ENCODE data around the gene CACFD1.

Gene CACFD1

DNA sequence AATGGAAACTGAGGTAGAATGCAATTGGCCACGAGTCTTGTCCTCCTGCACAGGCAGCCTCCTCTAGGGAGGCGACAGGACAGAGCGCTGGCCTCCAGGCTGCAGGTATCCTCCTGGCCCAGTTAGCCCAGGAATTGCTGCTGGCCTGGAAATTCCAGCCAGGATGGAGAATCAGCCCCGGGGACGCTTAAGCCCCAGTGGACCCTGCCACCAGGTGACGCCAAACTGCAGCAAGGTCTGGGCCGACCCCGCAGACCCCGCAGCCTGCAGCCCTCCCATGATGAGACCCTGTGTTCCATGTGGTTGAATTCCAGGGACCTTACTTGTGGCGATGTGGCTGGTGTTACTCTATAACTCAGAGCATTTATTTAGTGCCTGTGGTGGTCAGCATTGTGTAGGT, 7.3 kb downstream of the CACFD1 start:
- no peak for FAIRE-seq

DNA sequence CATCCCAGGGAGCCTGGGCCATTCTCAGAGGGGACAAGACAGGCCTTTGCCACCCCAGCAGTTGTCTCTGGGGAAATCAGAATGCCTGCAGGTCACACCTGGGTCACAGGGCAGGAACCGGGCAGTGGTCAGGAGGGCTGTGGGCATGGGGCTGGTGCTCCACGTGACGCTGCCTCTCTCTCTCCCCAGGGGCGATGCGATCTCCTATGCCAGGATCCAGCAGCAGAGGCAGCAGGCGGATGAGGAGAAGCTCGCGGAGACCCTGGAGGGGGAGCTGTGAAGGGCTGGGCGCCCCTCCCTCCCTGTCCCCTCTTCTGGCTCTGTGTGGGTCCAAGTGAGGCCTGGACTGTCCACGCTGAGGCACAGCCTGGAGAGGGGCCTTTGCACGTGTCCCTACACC, 8.6 kb downstream of the CACFD1 start:
- no peak for FAIRE-seq

DNA sequence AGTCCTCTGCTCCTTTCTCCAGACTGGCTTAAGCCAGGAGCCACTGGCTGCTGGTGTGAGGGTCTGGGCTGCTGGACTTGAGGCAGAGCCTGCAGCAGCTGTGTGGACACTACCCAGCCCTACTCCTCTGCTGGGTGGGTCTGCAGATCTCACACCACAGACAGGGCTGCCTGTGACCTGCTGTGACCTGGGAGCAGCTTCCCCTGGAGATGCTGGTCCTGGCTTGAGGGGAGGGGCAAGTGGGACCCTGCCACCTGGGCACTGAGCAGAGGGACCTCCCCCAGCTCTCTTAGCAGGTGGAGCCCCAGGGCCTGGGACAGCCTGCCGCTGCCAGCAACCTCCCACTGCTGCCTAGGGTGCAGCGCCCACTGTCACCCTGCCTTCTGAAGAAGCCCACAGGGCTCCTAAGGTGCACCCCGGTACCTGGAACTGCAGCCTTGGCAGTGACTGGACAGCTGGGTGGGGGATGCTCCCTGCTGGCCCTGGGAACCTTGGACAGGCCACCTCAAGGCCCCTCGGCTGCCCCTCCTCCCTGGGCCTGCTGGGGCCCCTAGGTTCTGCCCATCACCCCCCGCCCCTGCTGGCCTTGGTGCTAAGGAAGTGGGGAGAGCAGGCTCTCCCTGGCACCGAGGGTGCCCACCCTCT, 9.1 kb downstream of the CACFD1 start:
- FAIRE-seq: no peak

DNA sequence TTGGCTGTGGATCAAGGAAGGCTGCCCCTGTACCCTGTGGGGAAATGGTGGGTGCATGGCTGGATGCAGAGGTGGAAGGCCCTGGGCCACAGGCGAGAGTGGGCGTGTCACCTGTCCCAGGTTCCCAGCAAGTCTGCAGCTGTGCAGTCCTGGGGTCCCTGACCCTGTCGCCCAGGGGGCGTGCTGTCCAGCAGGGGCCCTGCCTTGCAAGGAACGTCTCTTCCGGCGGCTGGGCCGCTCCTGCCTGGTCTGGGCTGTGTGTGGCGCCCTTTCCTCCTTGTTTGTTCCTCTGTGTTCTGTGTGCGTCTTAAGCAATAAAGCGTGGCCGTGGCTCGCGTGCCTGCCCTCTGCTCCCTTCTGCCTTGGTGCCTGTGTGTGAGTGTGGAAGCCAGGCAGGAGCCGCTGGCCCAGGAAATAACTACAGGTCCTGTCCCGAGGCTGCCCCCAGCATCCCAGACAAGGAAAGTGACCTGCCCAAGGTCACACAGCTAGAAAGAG, 10.7 kb downstream of the CACFD1 start:
- no peak for FAIRE-seq

DNA sequence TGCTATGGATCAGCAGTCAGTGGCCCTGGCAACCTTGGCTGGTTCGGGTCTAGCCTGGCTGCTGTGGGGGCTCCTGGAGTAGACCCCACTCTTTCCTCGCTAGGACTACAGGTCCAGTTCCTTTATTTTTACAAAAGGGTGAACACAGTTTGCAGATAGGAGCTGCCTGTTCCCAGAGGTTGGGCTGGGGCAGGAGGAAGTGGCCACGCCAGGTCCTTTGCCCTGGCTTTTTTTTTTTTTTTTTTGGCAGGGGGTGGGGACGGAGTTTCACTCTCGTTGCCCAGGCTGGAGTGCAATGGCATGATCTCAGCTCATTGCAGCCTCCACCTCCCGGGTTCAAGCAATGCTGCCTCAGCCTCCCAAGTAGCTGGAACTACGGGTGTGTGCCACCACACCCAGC, 11.2 kb downstream of the CACFD1 start:
- FAIRE-seq: no peak

DNA sequence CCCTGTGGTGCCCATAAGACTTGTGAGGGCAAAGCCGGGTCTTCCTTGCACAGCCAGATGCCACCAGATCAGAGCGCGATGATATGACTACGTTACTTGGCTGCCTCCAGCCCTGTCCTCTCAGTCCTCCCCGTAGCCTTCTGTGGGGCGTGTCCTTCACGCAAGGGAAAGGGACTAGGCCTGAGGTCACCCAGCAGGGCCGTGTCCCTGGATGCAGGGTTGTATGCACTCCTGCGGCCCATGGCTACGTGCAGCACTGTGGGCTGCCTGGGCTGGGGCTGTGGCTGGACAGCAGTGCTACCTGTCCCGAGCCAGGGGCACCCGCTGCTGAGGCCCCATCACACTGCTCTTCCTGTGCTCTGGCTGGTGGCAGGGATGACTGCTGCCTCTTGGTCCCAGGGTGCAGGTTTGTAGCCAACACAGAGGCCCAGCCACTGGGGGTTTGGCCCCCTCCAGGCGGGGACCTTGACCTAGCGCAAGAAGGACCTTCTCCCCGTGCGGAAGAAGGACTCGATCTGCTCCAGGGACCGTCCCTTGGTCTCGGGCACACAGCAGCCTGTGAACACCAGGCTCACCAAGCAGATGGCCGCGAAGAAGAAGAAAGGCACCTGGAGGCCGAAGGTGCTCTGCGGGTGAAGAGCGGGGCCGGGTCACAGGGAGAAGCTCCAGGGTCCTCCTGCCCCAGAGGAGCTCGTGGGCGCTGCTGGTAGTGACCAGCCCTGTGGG, 11.9 kb downstream of the CACFD1 start:
- no peak for FAIRE-seq

DNA sequence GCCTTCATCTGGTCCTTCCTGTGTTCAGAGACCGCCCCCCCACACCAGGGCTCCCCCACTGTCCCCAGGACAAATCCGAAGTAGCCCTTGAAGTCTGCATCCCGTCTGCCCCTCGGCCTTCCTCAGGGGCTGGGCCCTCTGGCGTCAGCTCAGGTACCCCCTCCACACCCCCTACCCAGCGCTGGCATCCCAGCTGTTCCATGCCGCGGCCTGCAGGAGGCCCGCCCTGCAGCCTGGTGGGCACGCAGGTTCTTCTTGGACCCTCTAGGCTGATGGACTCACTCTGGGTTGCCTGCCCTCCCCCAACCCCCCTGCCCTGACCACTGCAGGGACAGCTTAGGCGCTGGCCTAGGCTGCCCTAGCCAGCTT, 12.5 kb downstream of the CACFD1 start:
- no peak for FAIRE-seq

DNA sequence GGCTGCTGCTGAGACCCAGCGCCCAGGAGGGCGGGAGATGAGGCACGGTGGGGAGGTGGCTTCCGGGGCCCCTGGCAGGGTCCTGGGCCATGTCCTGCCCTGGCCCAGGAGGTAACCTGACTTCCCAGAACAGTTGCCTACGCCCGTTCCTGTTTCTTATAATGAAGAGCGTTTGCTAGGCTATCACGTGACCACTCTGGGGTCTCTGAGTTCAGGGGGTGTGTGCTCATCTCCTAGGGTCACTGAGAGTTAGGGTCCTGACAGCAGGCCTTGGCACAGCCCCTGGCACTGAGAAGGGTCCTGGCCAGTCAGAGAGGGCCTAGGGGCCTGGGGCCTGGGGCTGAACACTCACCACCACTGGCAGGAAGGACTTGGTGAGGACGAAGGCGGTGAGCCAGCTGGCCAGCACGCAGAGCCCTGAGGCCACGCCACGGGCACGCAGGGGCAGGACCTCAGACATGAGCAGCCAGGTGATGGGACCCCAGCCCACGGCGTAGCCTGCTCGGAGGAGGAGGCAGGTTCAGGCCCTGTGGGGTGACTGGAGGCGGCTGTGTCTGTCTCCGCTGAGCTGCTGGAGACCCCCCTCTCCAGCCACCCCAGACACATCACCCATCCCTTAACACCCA, 13.1 kb downstream of the CACFD1 start:
- FAIRE-seq: no peak

DNA sequence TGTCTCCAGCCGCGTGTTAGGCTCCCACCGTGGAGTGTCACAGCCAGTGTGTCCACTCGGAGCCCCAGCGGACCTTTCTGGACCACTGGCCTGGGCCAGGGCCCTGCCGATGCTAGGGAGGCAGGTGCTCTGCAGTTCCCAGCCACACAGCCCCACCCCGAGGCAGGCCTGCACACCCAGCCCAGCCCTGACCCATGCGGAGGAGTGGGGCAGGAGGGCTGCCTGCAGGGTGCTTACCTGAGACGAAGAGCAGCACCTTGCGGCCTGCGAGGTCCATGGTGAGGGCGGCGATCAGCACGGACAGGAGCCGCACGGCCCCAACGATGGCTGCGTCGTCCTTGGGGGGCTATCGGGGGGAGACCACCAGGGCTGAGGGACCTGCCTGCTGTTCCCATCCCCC, 14.0 kb downstream of the CACFD1 start:
- no peak for FAIRE-seq

DNA sequence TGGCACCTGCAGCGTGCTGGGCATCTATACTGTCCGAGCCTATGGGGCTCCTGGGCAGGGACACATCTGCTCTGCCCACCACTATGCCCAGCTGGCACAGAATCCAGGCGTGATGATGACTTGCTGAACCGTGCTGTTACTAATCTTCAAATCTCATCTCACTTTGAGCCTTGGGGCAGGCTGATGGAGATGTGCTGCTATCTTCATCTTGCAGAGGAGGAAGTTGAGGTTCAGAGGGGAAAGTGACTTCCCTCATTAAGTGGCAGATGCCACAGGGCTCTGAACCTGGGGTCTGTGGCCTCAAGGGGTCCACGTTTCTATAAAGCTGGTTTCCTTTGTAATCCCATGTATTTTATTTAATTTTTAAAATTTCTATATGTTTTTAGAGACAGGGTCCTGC, 14.4 kb downstream of the CACFD1 start:
- no peak for FAIRE-seq

DNA sequence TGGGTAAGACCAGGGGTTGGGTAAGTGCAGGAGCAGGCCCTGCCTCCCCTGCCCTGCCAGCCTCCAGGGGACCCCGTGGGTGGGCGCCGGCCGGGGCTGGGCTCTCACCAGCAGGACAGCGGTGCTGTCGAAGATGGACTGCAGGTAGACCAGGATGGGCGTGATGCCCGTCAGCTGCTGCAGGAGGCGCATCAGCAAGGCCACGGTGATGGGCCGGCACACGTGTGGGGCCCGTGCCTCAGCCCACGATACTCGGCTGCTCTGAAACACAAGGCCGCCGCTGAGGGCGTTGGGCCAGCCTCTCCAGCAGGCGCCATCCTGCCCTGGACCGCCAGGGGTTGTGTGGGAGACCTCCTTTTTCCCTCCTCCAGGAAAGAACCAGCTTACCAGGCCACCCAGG, 15.1 kb downstream of the CACFD1 start:
- no peak for FAIRE-seq

DNA sequence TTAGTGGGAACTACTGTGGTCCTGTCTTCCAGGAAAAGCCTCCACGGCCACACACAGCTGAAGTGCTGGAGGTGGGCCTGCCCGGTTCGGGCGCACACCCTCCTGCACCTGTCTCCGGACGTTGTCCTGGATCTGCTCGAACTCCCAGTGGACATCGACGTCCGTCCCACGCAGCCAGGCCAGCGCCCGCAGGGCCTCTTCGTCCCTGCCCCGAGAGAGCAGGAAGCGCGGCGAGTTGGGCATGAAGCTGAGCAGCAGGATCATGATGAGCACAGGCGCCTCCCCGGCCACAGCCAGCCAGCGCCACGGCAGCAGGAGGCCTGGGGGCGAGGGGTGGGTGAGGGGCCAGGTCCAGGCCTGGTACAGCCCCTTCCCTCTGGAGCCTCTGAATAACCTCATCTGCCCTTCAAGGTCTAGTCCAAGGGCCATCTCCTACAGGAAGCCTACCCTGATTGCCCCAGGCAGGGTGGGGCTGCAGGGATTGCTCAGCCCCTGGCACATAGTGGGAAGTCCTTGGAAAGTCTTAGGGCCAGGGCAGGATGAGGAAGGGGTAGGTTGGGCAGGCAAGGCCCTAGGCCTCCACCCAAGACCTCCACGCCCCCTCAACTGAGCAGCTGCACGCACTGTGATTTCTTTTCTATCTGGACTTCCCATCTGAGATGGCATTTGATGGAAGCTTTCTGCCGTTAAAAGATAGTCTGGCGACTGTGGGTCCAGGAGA, 15.7 kb downstream of the CACFD1 start:
- no peak for FAIRE-seq

DNA sequence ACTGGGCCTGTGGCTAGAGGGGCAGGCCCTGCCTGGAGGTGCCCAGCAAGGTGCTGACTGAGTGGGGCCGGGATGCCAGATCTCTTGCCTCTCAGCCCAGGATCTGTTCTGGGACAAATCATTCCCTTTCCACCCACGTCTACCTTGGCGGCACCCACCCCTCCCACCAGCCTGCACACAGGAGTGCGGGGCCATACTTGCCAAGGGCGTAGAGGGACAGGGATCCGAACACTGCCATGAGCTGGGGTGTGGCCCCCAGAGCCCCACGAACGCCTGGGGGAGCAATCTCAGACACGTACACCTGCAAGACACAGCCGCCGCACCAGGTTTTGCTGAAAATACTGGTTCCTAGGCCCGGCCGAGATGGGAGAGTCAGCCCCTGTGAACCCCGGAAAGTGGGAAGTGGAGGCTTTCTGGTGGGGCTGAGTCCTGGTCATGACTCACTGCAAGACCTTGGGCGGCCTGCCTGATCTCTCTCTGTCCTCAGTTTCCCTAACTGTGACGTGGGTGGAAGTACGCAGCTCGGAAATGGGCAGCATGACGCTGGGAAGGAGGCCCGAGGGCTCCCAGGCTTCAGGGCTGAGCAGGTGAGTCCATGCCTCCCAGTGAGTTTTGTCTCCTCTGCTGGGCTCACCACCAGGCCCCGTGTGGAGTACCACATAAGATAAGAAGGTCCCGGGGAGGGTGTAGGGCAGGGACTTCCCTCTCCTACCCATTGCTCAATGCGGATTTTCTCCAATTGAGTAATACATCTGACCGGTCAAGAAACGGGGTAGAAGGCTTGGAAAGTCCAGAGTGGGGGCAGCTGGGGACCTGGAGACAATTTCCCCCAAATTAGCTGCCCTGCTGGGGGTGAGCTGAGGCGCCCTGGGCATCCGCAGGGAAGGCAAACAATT, 16.5 kb downstream of the CACFD1 start:
- FAIRE-seq: no peak

DNA sequence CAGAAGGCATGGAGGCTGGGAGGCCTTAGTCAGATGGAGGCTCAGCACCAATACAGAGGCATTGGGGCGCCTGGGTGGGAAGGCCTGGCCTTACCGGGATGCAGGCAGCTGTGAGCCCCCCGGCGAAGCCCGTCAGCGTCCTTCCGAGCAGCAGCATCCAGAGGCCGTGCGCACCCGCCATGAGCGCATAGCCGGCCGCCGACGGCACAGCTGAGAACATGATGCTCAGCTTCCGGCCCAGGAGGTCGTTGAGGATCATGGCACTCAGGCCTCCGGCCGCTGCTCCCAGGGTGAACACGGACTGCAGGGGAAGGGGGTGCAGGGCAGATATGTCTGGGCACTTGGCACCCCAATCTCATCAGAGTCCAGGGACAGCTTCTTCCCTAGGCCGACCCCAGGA, 17.2 kb downstream of the CACFD1 start:
- no peak for FAIRE-seq

DNA sequence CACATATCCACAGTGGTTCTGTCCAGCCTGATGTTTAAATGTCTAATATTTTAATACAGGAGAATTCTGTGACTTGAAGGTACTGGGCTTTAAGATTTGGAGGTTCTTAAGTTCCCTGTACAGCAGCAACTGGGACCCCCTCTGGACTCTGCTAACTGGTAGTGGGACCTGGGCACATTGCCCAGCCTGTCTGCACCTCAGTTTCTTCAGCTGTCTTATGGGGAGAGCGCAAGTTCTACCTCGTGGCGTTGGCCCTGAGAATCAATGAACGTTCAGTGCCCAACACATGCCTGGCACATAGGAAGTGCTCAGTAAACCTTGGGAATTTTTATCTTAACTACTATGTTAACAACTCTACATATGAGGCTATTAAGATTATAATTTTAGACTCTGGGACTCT, 17.7 kb downstream of the CACFD1 start:
- FAIRE-seq: no peak

DNA sequence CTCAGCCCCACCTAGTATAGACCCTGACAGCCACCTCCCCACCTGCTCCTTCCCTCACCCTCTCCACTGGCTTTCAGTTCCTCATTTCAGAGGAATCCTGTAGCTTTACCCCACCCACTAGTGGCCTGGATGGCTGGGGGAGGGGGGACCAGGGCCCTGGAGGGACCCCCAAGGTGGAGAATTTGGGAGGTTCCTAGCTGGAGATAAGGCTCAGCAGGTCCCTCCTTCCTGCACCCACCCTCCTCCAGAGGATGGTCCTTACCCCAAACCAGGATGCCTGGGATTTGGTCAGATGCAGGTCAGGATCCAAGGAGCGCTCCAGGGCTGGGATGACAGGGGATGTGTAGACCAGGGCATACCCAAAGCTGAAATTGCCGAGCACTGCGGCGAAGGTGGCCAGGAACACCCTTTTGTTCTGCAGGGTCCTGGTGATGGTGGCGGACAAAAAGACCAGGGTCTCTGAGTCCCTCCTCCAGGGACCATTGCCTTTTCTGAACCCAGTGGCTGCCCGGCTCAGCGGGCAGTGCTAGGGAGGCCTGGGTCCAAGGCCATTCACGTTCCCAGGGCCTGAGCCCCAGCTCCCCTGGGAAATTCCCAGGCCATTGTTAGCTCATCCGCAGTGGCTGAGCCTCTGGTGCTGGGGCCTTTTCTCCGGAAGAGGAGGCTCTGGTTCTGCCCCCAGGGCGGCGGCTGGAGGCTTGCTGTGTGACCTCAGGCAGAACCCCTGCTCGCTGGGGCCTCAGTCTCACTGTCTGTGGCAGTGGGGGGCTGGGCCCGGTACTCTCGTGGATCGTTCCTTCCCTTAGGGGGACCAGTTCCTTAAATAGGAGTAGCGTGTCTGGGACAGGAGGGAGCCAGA, 18.4 kb downstream of the CACFD1 start:
- FAIRE-seq: no peak

DNA sequence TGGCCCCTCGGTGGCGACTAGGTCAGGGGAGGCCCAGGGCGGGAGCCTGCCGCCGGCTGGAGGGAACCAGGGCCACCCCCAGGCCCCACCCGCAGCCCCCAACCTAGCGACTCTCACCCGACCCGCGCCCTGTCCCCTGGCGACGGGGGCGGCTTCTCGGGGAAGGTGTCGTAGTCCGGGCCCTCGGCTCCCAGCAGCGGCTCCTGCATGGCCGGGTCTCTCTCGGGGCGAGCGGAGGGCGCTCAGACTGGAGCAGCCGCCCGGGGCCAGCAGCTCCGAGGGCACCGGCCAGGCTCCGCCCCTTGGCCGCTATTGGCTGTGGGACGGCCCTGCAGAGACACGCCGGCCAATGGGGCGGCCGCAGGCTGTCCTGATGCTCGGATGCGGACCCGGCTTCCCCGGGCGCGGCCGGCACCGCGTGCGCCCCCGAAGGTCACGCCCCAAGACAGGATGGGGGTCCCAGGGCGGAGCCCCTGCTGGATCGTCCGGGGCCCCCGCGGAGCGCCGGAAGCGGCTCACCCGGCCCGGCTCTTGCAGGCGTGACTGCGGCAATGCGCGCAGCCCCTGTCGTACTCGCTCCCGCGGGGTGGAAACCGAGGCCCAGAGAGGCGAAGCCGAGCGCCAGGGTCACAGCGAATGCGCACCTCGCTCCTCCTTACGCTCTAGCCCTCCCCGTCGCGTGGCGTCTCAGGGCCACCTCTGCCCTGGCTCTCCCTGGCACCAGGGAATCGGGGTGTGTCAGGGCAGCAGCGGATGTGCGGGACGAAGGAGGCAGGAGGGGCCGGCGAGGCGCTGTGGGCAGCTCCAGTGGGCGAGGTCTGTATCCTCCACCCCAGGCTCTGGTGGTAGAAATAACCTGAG, 19.3 kb downstream of the CACFD1 start, which contains the start of gene SLC2A6:
Gene SLC2A6, minus strand, starts transcription at position 249 of the 861 bp plus-strand sequence. Its CDS starts 40 bp downstream, at position 209.
- no peak for FAIRE-seq

DNA sequence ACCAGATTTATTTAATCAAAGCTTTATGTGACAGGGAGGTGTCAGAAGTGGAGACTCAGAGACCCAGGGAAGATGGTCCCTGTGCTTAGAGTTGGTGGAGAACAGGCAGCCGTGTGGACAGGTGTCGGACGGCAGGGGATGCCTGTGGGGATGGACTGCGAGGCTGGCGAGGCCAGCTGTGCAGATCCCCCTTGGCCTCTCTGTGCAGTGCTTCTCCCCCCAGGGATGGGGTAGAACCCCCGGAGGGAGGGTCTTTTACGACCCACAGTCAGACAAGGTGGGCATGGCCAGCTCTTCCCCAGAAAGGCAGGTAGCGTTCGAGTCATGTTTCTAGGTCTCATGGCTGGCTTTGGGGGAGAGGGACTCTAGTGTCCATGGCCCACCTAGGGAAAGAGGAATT, 23.8 kb downstream of the CACFD1 start:
- FAIRE-seq: no peak

DNA sequence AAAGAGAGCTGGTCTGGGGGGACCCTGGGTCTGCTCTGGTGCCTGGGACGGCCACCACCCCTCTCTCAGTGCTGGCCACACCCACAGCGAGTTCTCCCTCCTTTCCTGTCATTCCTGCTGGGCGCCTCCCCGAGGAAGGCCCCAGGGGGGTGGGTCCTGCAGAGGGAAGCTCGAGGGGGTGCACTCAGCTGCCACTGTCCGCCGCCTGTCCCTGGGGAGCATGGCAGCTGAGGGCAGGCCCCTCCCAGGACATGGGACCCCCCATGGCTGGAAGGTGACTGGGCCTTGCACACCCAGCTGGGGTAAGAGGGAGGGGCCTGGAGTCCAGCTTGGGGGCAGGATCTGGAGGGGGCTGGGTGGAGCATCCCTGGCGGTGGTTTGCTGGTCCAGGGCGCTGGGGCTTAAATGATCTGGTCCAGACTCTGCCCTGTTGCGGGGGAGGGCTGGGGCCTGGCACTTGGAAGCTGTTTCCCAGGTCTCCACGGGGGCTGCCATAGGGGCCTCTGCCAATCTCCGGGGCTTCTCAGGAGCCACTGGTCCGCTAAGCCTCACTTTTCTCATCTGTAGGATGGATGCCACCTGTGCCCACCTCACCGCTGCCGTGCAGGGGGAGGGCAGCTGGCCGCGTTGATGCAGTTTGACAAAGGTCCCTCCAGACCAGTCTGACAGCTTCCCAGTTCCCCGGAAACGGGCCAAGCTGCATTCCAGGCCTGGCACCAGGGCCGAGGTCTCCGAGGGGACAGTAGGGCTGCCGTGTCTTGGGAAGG, 25.1 kb downstream of the CACFD1 start:
- no peak for FAIRE-seq
